Rectal smooth muscle tissue (tissue), 1 donor: ENCODE measurements around the gene SUSD4.

Source experiments
- H3K27ac ChIP-seq: one replicate; pipeline ENCODE4 v1.7.0; 2013; ENCODE audit warnings: low read depth, low read length, inconsistent platforms
- H3K27me3 ChIP-seq: one replicate; pipeline ENCODE4 v1.7.0; 2013; ENCODE audit warnings: low read length; ENCODE audit not compliant: control insufficient read depth, insufficient read depth
- H3K36me3 ChIP-seq: one replicate; pipeline ENCODE4 v1.7.0; 2013; ENCODE audit warnings: low read length; ENCODE audit not compliant: control insufficient read depth, insufficient read depth
- H3K4me1 ChIP-seq: one replicate; pipeline ENCODE4 v1.7.0; 2013; ENCODE audit warnings: low read length; ENCODE audit not compliant: control insufficient read depth, insufficient read depth
- H3K4me3 ChIP-seq: one replicate; pipeline ENCODE4 v1.7.0; 2013; ENCODE audit warnings: low read length
- H3K9ac ChIP-seq: one replicate; pipeline ENCODE4 v1.7.0; 2013; ENCODE audit warnings: low read length

Gene SUSD4

GRCh38 chr1:223320959-223321358 is 43.0 kb downstream of the SUSD4 start:
- Histone ChIP-seq H3K36me3 (no peaks in the 10 kb centered on the region), H3K4me3 (no peak overlapping the region), H3K27ac (no peak overlapping the region), H3K4me1 (no peaks in the 10 kb centered on the region), H3K27me3 (no peaks in the 10 kb centered on the region), H3K9ac (no peak overlapping the region)

DNA sequence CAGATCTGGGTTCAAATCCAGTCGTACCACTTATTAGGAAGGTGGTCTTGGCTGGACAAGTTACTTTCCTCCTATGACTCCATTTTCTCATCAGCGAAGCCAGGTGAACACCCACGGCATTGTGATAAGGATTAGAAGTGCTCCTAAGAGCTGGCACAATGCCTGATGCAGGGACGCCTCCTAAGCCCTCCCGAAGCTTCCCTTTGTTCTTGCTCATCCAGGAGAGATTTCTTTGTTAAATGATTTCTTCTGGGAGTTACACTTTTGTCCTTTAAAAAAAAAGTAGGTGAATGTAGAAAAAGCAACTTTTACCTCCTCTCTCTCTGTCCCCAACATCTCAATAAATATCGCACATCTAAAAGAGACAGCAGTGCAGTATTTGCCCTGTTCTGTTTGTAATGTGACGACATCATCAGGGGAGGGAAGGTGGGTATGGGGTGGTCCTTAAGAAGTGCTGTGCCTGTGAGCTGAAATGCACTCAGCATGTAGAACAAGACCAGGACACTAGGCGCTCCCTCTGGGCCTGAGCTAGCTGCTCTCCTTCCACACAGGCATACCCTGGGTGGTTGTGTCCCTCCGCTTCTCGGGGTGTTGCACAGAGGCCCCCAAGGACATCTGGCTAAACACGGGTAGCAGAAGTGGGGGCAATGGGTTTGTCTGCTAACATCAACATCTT is 43.9 kb downstream of the SUSD4 start:
- H3K36me3 ChIP-seq, result no peaks in the 10 kb centered on the region
- H3K4me3 ChIP-seq, result no peak overlapping the region
- no peaks in the 10 kb centered on the region for H3K4me1 ChIP-seq
- H3K9ac ChIP-seq, result no peak overlapping the region
- no peaks in the 10 kb centered on the region for H3K27me3 ChIP-seq
- H3K27ac ChIP-seq, result no peak overlapping the region

- Histone ChIP-seq H3K27me3 (no peaks in the 10 kb centered on the region), H3K4me1 (no peaks in the 10 kb centered on the region), H3K9ac (no peak overlapping the region), H3K36me3 (no peaks in the 10 kb centered on the region), H3K27ac (no peak overlapping the region), H3K4me3 (no peak overlapping the region)
Measured at GRCh38 chr1:223319398-223319797, 44.6 kb downstream of the SUSD4 start.

DNA sequence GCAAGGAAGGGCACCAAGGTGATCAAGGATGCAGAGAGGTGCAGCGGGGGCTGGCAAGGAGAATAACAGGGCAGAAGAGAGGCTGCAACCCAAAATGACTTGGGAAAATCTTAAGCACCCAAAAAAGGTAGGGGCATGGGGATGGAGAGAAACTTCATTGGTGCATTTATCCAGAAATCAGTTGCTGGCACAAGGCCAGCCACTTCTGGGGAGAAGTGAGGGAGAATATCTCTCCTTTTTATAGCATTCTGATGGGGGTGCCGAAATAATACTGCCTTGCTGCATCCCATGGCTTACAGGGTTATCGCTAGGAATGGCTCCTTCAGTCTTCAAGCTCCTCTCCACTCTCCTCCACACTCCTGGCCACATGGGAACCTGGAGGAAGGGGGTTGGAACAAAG is 47.9 kb downstream of the SUSD4 start:
- H3K4me1 ChIP-seq, result no peaks in the 10 kb centered on the region
- H3K9ac ChIP-seq, result no peak overlapping the region
- H3K36me3 ChIP-seq, result no peaks in the 10 kb centered on the region
- no peak overlapping the region for H3K27ac ChIP-seq
- H3K4me3 ChIP-seq, result no peak overlapping the region
- no peaks in the 10 kb centered on the region for H3K27me3 ChIP-seq

GRCh38 chr1:223315665-223316064 is 48.3 kb downstream of the SUSD4 start:
- no peaks in the 10 kb centered on the region for H3K4me1 ChIP-seq
- H3K27ac ChIP-seq, result no peak overlapping the region
- H3K9ac ChIP-seq, result no peak overlapping the region
- no peaks in the 10 kb centered on the region for H3K27me3 ChIP-seq
- H3K4me3 ChIP-seq, result no peak overlapping the region
- no peaks in the 10 kb centered on the region for H3K36me3 ChIP-seq

DNA sequence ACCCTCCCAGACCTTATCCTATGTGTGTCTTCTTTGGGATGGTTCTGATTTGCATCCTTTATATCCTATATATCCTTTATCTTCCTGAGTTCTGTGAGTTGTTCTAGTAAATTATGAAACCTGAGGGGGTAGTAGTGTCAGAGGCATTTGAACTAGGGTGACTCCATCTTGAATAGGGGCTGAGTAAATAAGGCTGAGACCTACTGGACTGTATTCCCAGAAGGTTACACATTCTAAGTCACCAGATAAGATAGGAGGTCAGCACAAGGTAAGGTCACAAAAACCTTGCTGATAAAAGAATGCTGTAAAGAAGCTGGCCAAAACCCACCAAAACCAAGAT is 50.6 kb downstream of the SUSD4 start:
- no peak overlapping the region for H3K9ac ChIP-seq

DNA sequence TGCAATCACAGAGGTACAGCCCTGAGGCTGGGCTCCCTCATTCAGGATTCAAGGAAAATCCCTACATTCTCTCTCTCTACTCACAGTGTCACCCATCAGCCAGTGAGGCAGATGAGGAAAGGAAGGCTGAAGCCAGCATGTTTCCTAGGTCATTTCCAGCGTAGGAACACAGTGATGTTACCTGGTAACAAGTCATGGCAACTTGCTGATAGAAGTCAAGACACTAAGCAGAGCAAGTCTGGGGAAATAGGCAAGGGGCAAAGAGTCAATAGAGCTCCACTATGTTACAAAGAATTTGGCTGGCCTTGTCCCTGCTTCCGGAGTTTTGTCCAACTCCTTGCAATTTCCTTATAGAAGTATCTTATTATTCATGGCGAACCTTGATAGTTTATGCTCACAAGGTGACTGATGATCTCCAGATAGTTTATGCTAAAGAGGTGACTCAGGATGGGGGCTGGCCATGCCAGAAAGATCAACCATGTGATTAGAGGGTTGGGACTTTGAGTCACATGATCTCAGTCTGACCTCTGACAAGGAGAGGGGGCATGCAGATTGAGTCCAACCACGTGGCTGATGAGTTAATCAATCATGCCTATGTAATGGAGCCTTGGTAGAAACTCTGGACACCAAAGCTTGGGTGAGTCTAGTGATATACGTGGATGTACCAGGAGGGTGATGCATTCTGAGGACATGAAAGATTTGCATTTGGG is 51.1 kb downstream of the SUSD4 start:
- Histone ChIP-seq H3K4me1 (no peaks in the 10 kb centered on the region), H3K9ac (no peak overlapping the region), H3K27me3 (no peaks in the 10 kb centered on the region), H3K36me3 (no peaks in the 10 kb centered on the region), H3K4me3 (no peak overlapping the region), H3K27ac (no peak overlapping the region)

More for the DNA sequence above, 50.6 kb downstream of the SUSD4 start:
- H3K27ac ChIP-seq, result no peak overlapping the region
- no peaks in the 10 kb centered on the region for H3K36me3 ChIP-seq
- no peak overlapping the region for H3K4me3 ChIP-seq
- H3K27me3 ChIP-seq, result no peaks in the 10 kb centered on the region
- no peaks in the 10 kb centered on the region for H3K4me1 ChIP-seq

DNA sequence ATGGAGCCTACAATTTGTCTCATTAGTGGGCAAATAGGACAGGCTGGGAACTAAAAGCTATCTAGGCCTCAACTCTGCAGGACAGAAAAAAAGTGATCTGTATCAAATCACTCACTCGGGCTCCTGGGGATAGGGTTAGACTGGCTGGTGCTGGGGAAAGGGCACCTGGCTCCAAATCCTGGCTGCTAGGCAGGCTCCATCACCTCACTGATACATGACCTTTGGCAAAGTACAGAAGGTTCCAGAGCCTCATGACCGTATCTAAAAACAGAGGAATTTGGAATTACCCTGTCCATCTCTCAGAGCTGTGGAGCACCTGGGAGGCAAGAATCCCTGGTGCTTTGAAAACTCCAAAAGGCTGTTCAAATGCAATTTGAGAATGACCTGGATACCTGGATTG is 51.7 kb downstream of the SUSD4 start:
- Histone ChIP-seq H3K4me1 (no peaks in the 10 kb centered on the region), H3K27me3 (no peaks in the 10 kb centered on the region), H3K4me3 (no peak overlapping the region)

DNA sequence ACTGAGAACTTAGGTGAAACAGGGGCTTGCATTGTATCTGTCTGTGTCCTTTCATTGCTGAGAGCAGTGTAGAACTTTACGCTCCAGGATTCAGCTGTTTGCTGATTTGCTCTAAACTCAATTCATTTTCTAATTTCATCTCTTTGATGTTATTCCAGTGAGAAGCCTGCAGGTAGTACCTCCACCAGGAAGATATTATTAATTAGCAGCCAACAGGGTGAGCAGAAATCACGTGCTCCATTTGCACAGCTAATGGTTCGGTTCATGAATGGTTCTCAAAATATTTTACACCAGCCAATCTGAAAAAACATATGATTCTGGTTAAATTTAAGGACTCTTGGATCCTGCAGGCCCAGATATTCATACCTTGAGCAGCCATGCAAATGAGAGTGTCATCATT is 52.1 kb downstream of the SUSD4 start:
- Histone ChIP-seq H3K27ac (no peak overlapping the region), H3K9ac (no peak overlapping the region), H3K36me3 (no peaks in the 10 kb centered on the region), H3K27me3 (no peaks in the 10 kb centered on the region), H3K4me1 (no peaks in the 10 kb centered on the region), H3K4me3 (no peak overlapping the region)

More for the DNA sequence above, 51.7 kb downstream of the SUSD4 start:
- H3K27ac ChIP-seq, result no peak overlapping the region
- no peaks in the 10 kb centered on the region for H3K36me3 ChIP-seq
- H3K9ac ChIP-seq, result no peak overlapping the region

- Histone ChIP-seq H3K9ac (no peak overlapping the region), H3K4me3 (no peak overlapping the region), H3K27ac (no peak overlapping the region), H3K27me3 (no peaks in the 10 kb centered on the region), H3K36me3 (no peaks in the 10 kb centered on the region), H3K4me1 (no peaks in the 10 kb centered on the region)
Measured at GRCh38 chr1:223308136-223308535, 55.8 kb downstream of the SUSD4 start.

- Histone ChIP-seq H3K4me3 (no peak overlapping the region), H3K4me1 (no peaks in the 10 kb centered on the region), H3K27ac (no peak overlapping the region), H3K27me3 (no peaks in the 10 kb centered on the region), H3K9ac (no peak overlapping the region), H3K36me3 (no peaks in the 10 kb centered on the region)
Measured at GRCh38 chr1:223307544-223307943, 56.4 kb downstream of the SUSD4 start.

GRCh38 chr1:223304931-223305330 is 59.0 kb downstream of the SUSD4 start:
- Histone ChIP-seq H3K27me3 (no peaks in the 10 kb centered on the region), H3K9ac (no peak overlapping the region), H3K36me3 (no peaks in the 10 kb centered on the region), H3K4me3 (no peak overlapping the region), H3K4me1 (no peaks in the 10 kb centered on the region), H3K27ac (no peak overlapping the region)

DNA sequence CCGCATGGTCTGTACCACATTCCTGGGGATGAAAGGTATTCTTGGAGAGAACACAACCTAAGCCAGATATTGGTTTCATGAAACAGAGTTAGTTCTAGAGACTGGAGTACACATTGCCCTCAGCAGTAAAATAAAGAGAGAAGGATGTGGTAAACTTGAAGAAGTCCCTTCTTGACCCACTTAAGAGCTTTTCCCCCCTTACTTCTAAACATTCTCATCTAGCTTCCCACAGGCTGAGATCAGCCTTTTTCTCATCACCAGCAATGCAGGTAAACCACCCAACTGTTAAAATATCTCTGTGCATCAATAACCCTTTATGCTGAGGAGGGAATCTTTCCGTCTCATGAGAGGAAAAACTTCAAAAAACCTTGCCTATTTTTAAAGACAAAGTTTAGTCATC is 62.6 kb downstream of the SUSD4 start:
- Histone ChIP-seq H3K27ac (no peak overlapping the region), H3K36me3 (no peaks in the 10 kb centered on the region), H3K4me3 (no peak overlapping the region), H3K27me3 (no peaks in the 10 kb centered on the region), H3K9ac (no peak overlapping the region), H3K4me1 (no peaks in the 10 kb centered on the region)
